Vagina (tissue), 2 donors: ENCODE data around the gene HYAL2. TPM values are rescaled to one million over a fixed set of nuclear protein-coding genes. Genes with fewer than 3 reads are reported as not detected.

Experiments used
- DNase-seq, 2 donors: peaks; one replicate each; pipeline ENCODE4 v3.0.0-alpha.2; 2017; ENCODE audit errors: extremely low spot score in 2 of 2
- H3K27ac ChIP-seq: fragments of 200-600 bp; sonication (generic); one replicate; pipeline ENCODE4 v1.5.1; 2019
- H3K27me3 ChIP-seq: fragments of 200-600 bp; sonication (generic); one replicate; pipeline ENCODE4 v1.5.1; 2019
- H3K36me3 ChIP-seq, 2 donors: fragments of 200-600 bp; sonication (generic); one replicate each; pipeline ENCODE4 v1.5.1; 2017 to 2019
- H3K4me1 ChIP-seq: fragments of 200-600 bp; sonication (generic); one replicate; pipeline ENCODE4 v1.5.1; 2019
- H3K4me3 ChIP-seq, 2 donors: fragments of 200-600 bp; sonication (generic); 1 replicate in 1 of 2; 2 replicates in 1 of 2; pipeline ENCODE4 v1.5.1; 2016 to 2019
- H3K9me3 ChIP-seq: fragments of 200-600 bp; sonication (generic); one replicate; pipeline ENCODE4 v1.5.1; 2019
- POLR2A ChIP-seq, 2 donors: fragments of 450-650 bp; IDR thresholded peaks; one replicate each; pipeline ENCODE4 v1.6.1; 2017; ENCODE audit warnings: antibody characterized with exemption in 2 of 2, mild to moderate bottlenecking in 2 of 2, moderate library complexity in 2 of 2
- POLR2AphosphoS5 ChIP-seq, 2 donors: sonication (generic); formaldehyde crosslinking; IDR thresholded peaks; one replicate each; pipeline ENCODE4 v1.9.0; 2017; ENCODE audit warnings: antibody characterized with exemption in 2 of 2, mild to moderate bottlenecking in 2 of 2, low read depth in 1 of 2; ENCODE audit not compliant: insufficient read depth in 1 of 2
- intact Hi-C: fragments of 100-400 bp; cut with DNase I; formaldehyde crosslinking; loops from one replicate; pipeline ENCODE4 v1.15.1; 2023
- total RNA-seq: library from RNA; depleted of rRNA; stranded (reverse); fragments of >200 nt; gene quantifications from one replicate; pipeline ENCODE4 v1.2.3, GENCODE V29; 2016
- TF ChIP-seq, protein P1 (sequence below), 3 experiments: fragments of 450-650 bp in 2 of 3; fragments of 200-600 bp in 1 of 3; sonication (generic) in 1 of 3; IDR thresholded peaks; one replicate each; pipeline ENCODE4 v1.5.1; 2017 to 2019; ENCODE audit warnings: antibody characterized with exemption in 3 of 3, mild to moderate bottlenecking in 2 of 3, moderate library complexity in 2 of 3

Gene HYAL2
- total RNA-seq, 1 donor from 2014 or later, result 173 TPM

DNA sequence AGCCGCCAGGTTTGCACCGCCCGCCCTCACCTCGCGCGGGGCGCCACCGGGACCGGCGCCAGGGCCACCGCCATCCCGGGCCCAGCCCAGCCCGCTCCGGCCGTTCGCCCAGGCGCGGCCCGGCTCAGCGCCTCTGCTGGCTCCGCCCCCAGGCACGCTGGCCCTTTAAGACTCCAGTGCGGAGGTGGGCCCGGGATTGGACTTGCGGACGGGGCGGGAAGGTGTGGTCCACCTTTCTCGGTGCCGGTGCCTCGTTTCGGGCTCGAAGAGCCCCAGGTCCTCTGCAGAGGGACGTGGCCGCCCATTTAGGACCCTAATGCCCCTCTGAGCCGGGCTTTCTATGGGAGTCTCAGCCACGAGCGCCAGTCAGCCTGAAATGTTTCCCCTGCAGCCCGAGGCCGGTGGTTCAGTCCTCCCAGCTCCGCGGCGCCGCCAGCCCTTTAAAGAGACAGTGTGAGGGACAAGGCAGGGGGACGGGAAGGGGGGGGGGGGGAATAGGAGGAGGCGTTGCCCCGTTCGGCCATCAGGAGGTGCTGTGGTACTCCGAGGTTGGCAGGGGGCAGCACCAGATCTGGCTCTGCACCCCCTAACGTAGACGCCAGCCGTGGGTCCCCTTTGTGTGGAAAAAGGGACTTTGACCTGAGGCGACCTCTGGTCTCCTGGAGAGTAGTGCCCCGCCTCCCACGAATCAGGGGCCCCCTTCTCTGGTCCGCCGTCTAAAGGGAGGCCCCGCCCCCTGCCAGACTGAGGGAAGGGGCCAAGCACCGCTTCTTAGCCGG, 1.0 kb downstream of the HYAL2 start:
- intact Hi-C loops, result loop anchor here (2.0 to 5.0 kb wide), 2 partner anchors 23 to 64 kb away; partner anchors contain the start of genes HYAL3 and NAA80
- no peak for DNase-seq
- no peak for TF ChIP-seq POLR2A (IDR thresholded peaks at IDR 0.05)
- TF ChIP-seq, protein P1, sequence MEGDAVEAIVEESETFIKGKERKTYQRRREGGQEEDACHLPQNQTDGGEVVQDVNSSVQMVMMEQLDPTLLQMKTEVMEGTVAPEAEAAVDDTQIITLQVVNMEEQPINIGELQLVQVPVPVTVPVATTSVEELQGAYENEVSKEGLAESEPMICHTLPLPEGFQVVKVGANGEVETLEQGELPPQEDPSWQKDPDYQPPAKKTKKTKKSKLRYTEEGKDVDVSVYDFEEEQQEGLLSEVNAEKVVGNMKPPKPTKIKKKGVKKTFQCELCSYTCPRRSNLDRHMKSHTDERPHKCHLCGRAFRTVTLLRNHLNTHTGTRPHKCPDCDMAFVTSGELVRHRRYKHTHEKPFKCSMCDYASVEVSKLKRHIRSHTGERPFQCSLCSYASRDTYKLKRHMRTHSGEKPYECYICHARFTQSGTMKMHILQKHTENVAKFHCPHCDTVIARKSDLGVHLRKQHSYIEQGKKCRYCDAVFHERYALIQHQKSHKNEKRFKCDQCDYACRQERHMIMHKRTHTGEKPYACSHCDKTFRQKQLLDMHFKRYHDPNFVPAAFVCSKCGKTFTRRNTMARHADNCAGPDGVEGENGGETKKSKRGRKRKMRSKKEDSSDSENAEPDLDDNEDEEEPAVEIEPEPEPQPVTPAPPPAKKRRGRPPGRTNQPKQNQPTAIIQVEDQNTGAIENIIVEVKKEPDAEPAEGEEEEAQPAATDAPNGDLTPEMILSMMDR (IDR thresholded peaks at IDR 0.05), result peak in 1 of 3 experiments; percentile 39
- TF ChIP-seq POLR2AphosphoS5 (IDR thresholded peaks at IDR 0.05; ENCODE audit: insufficient read depth in 1 of 2, low read depth in 1 of 2), result peak; percentile 56 to 76
- Histone ChIP-seq H3K36me3 (peaks cover 0 to 20% of the 10 kb centered on the region in 2 donors), H3K27ac (peak overlapping the region; percentile 90), H3K4me3 (peak overlapping the region; percentile 72 to 97), H3K9me3 (no peaks in the 10 kb centered on the region), H3K4me1 (peaks cover 59% of the 10 kb centered on the region), H3K27me3 (no peaks in the 10 kb centered on the region)

DNA sequence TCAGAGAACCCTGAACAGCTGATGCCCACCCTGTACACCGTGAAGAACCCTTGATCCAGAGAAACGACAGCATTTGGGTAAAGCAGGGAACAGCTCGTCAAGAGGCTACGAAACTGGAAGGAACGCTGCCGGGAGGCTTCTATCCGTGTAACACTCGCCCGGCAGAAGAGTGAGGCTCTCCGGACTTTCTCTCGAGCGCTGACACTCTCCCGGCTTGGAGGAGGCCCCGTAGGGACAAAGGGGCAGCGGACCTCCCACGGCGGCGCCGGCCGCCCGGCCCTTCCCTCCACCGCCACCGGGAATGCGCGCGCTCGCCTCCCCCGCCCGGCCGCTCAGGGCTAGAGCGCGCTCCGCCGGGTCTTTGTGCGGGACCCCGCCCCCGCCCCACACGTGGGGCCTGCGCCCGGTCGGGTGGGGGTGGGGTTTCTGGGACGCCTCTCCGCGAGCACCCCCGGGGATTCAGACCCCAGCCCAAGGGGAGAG, 1.7 kb downstream of the HYAL2 start:
- TF ChIP-seq, protein P1 (IDR thresholded peaks at IDR 0.05), result no peak
- TF ChIP-seq POLR2A (IDR thresholded peaks at IDR 0.05), result peak in 1 of 2 donors; percentile 17
- Histone ChIP-seq H3K27me3 (no peaks in the 10 kb centered on the region), H3K27ac (peak overlapping the region; percentile 90), H3K9me3 (no peaks in the 10 kb centered on the region), H3K4me3 (peak overlapping the region; percentile 72 to 97), H3K4me1 (peaks cover 65% of the 10 kb centered on the region), H3K36me3 (peaks cover 0 to 17% of the 10 kb centered on the region in 2 donors)
- DNase-seq, result no peak
- intact Hi-C loops, result loop anchor here (5.0 kb wide), 1 partner anchor 64 kb away; no protein-coding TSS in a partner anchor

- intact Hi-C loops, result loop anchor here (5.0 kb wide), 1 partner anchor 63 kb away; no protein-coding TSS in a partner anchor
- no peaks in the 10 kb centered on the region for H3K9me3 ChIP-seq
- peak overlapping the region; percentile 90 for H3K27ac ChIP-seq
- no peak for TF ChIP-seq POLR2AphosphoS5 (IDR thresholded peaks at IDR 0.05; ENCODE audit: insufficient read depth in 1 of 2, low read depth in 1 of 2)
- TF ChIP-seq, protein P1 (IDR thresholded peaks at IDR 0.05), result no peak
- no peak for TF ChIP-seq POLR2A (IDR thresholded peaks at IDR 0.05)
- H3K4me3 ChIP-seq, result peak overlapping the region; percentile 72 to 97
- no peak for DNase-seq
- no peaks in the 10 kb centered on the region for H3K27me3 ChIP-seq
- peaks cover 70% of the 10 kb centered on the region for H3K4me1 ChIP-seq
- H3K36me3 ChIP-seq, result peaks cover 0 to 12% of the 10 kb centered on the region in 2 donors
Observed at GRCh38 chr3:50319894-50320625, 2.5 kb downstream of the HYAL2 start.

DNA sequence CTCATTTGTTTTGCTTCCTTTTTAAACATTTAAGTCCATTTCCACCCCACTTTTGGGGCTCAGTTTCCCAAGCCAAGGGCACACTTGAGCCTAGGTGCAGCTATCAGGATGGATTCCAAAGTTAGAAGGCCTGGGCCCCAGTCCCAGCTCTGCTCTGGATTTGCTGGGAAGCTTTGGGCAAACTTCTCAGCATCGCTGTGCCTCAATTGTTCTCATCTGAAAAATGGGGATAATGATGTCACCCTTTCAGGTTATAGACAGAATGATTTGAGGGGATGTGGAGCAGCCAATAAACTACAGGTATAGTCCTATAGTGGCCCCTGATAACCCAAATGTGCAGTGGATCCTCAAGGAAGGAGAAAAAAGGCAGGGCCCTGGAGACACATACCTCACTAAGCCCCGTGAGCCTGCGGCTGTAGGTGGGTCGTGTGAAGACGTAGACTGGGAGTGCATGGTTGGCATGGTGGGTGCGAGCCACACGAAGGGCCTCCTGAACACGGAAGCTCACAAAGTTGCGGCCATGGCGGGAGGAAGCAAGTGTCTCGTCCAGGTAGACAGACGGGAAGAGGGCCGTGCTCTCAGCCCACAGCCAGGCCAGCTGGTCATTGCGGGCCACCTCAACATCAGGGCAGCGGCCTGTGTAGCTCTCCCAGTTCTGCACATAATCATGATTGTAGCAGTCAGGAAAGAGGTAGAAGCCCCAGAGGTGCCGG, 3.2 kb downstream of the HYAL2 start:
- Histone ChIP-seq H3K4me1 (peaks cover 76% of the 10 kb centered on the region), H3K9me3 (no peaks in the 10 kb centered on the region), H3K27ac (peak overlapping the region; percentile 74), H3K4me3 (peak overlapping the region; percentile 72 to 97), H3K27me3 (no peaks in the 10 kb centered on the region), H3K36me3 (peaks cover 0 to 12% of the 10 kb centered on the region in 2 donors)
- intact Hi-C loops, result no loop called here
- TF ChIP-seq POLR2A (IDR thresholded peaks at IDR 0.05) (no peak), POLR2AphosphoS5 (IDR thresholded peaks at IDR 0.05; ENCODE audit: insufficient read depth in 1 of 2, low read depth in 1 of 2) (no peak)
- TF ChIP-seq, protein P1 (IDR thresholded peaks at IDR 0.05), result no peak
- DNase-seq, result no peak
